Muscle layer of colon (tissue), 2 donors: Measurements from ENCODE around the gene TGFBR3L.

ENCODE experiments used
- H3K27ac ChIP-seq: one replicate; pipeline ENCODE4 v1.7.0; 2013; ENCODE audit warnings: low read depth, mild to moderate bottlenecking, low read length, moderate library complexity
- H3K27me3 ChIP-seq, 2 donors: one replicate each; pipeline ENCODE4 v1.7.0; 2013; ENCODE audit warnings: low read length in 2 of 2, mild to moderate bottlenecking in 2 of 2; ENCODE audit not compliant: insufficient read depth in 2 of 2, control insufficient read depth in 1 of 2
- H3K36me3 ChIP-seq: one replicate; pipeline ENCODE4 v1.7.0; 2013; ENCODE audit warnings: mild to moderate bottlenecking, low read length; ENCODE audit not compliant: insufficient read depth
- H3K4me1 ChIP-seq: one replicate; pipeline ENCODE4 v1.7.0; 2013; ENCODE audit warnings: mild to moderate bottlenecking, low read length; ENCODE audit not compliant: insufficient read depth
- H3K4me3 ChIP-seq, 2 donors: one replicate each; pipeline ENCODE4 v1.7.0; 2013; ENCODE audit warnings: low read length in 2 of 2, low read depth in 1 of 2, mild to moderate bottlenecking in 1 of 2, moderate library complexity in 1 of 2
- H3K9ac ChIP-seq: one replicate; pipeline ENCODE4 v1.7.0; 2013; ENCODE audit warnings: low read length
- H3K9me3 ChIP-seq: one replicate; pipeline ENCODE4 v1.7.0; 2013; ENCODE audit warnings: mild to moderate bottlenecking, low read length
- donor health status: abdominal sarcoma.
- donor health status: Adenocarcinoma of cecum.

TGFBR3L gene

GRCh38 chr19:7899751-7900378 lies 14.8 kb upstream of the TGFBR3L start:
- no peaks in the 10 kb centered on the region for H3K36me3 ChIP-seq
- H3K4me3 ChIP-seq, result no peak overlapping the region
- H3K9me3 ChIP-seq, result no peaks in the 10 kb centered on the region
- H3K27me3 ChIP-seq, result peaks cover 0 to 5% of the 10 kb centered on the region in 2 donors
- H3K4me1 ChIP-seq, result peaks cover 17% of the 10 kb centered on the region
- no peak overlapping the region for H3K9ac ChIP-seq
- H3K27ac ChIP-seq, result no peak overlapping the region

- H3K9ac ChIP-seq, result no peak overlapping the region
- no peaks in the 10 kb centered on the region for H3K36me3 ChIP-seq
- H3K27ac ChIP-seq, result no peak overlapping the region
- peaks cover 22% of the 10 kb centered on the region for H3K4me1 ChIP-seq
- H3K27me3 ChIP-seq, result no peaks in the 10 kb centered on the region
- no peaks in the 10 kb centered on the region for H3K9me3 ChIP-seq
- H3K4me3 ChIP-seq, result no peak overlapping the region
These were observed 14.2 kb upstream of the TGFBR3L start for GRCh38 chr19:7900401-7900870.

GRCh38 chr19:7900931-7901330 lies 13.7 kb upstream of the TGFBR3L start:
- H3K36me3 ChIP-seq, result no peaks in the 10 kb centered on the region
- no peak overlapping the region for H3K27ac ChIP-seq
- no peak overlapping the region for H3K4me3 ChIP-seq
- H3K9me3 ChIP-seq, result no peaks in the 10 kb centered on the region
- H3K27me3 ChIP-seq, result no peaks in the 10 kb centered on the region
- H3K4me1 ChIP-seq, result peaks cover 27% of the 10 kb centered on the region
- no peak overlapping the region for H3K9ac ChIP-seq

- H3K9ac ChIP-seq, result no peak overlapping the region
- H3K4me3 ChIP-seq, result no peak overlapping the region
- H3K36me3 ChIP-seq, result no peaks in the 10 kb centered on the region
- no peak overlapping the region for H3K27ac ChIP-seq
- H3K9me3 ChIP-seq, result no peaks in the 10 kb centered on the region
- H3K27me3 ChIP-seq, result no peaks in the 10 kb centered on the region
- peaks cover 30% of the 10 kb centered on the region for H3K4me1 ChIP-seq
These were observed 13.3 kb upstream of the TGFBR3L start for GRCh38 chr19:7901337-7901736.

GRCh38 chr19:7902796-7903243 lies 11.8 kb upstream of the TGFBR3L start:
- Histone ChIP-seq H3K9me3 (no peaks in the 10 kb centered on the region), H3K9ac (peak overlapping the region; percentile 41), H3K4me1 (peaks cover 30% of the 10 kb centered on the region), H3K4me3 (peak overlapping the region; percentile 12 to 56), H3K27ac (peak overlapping the region; percentile 4), H3K27me3 (no peaks in the 10 kb centered on the region), H3K36me3 (no peaks in the 10 kb centered on the region)

GRCh38 chr19:7903244-7904073 lies 11.2 kb upstream of the TGFBR3L start, which contains the start of gene MAP2K7:
Gene MAP2K7, plus strand, starts transcription at chr19:7903877. Its CDS starts 68 bp downstream, at chr19:7903945.
- Histone ChIP-seq H3K9me3 (no peaks in the 10 kb centered on the region), H3K27ac (peak within 1 kb of the TSS; percentile 72), H3K9ac (peak within 1 kb of the TSS; percentile 61), H3K4me3 (peak within 1 kb of the TSS; percentile 45 to 94), H3K36me3 (no peaks in the 10 kb centered on the region), H3K27me3 (no peaks in the 10 kb centered on the region), H3K4me1 (peaks cover 30% of the 10 kb centered on the region)

- Histone ChIP-seq H3K9ac (peak overlapping the region; percentile 61), H3K27me3 (no peaks in the 10 kb centered on the region), H3K9me3 (no peaks in the 10 kb centered on the region), H3K4me1 (peaks cover 30% of the 10 kb centered on the region), H3K4me3 (peak overlapping the region; percentile 45 to 94), H3K36me3 (no peaks in the 10 kb centered on the region), H3K27ac (peak overlapping the region; percentile 72)
These were observed 10.3 kb upstream of the TGFBR3L start for GRCh38 chr19:7904074-7905020.

GRCh38 chr19:7905268-7905667 lies 9.4 kb upstream of the TGFBR3L start:
- Histone ChIP-seq H3K4me1 (peaks cover 30% of the 10 kb centered on the region), H3K27me3 (no peaks in the 10 kb centered on the region), H3K4me3 (peak overlapping the region; percentile 45 to 94), H3K36me3 (peaks cover 6% of the 10 kb centered on the region), H3K9ac (peak overlapping the region; percentile 61), H3K27ac (no peak overlapping the region), H3K9me3 (no peaks in the 10 kb centered on the region)

- no peak overlapping the region for H3K27ac ChIP-seq
- no peak overlapping the region for H3K9ac ChIP-seq
- no peaks in the 10 kb centered on the region for H3K27me3 ChIP-seq
- no peaks in the 10 kb centered on the region for H3K9me3 ChIP-seq
- H3K4me1 ChIP-seq, result peaks cover 30% of the 10 kb centered on the region
- H3K4me3 ChIP-seq, result no peak overlapping the region
- peaks cover 12% of the 10 kb centered on the region for H3K36me3 ChIP-seq
These were observed 8.8 kb upstream of the TGFBR3L start for GRCh38 chr19:7905859-7906258.

GRCh38 chr19:7907122-7907521 lies 7.5 kb upstream of the TGFBR3L start:
- H3K9ac ChIP-seq, result no peak overlapping the region
- H3K9me3 ChIP-seq, result no peaks in the 10 kb centered on the region
- H3K27ac ChIP-seq, result no peak overlapping the region
- H3K4me3 ChIP-seq, result no peak overlapping the region
- peaks cover 30% of the 10 kb centered on the region for H3K4me1 ChIP-seq
- no peaks in the 10 kb centered on the region for H3K27me3 ChIP-seq
- H3K36me3 ChIP-seq, result peaks cover 25% of the 10 kb centered on the region

- Histone ChIP-seq H3K27me3 (no peaks in the 10 kb centered on the region), H3K36me3 (peaks cover 26% of the 10 kb centered on the region), H3K9ac (no peak overlapping the region), H3K4me3 (no peak overlapping the region), H3K27ac (no peak overlapping the region), H3K9me3 (no peaks in the 10 kb centered on the region), H3K4me1 (peaks cover 28% of the 10 kb centered on the region)
These were observed 7.1 kb upstream of the TGFBR3L start for GRCh38 chr19:7907544-7907943.
